SK-N-MC (cell line): ENCODE measurements around the gene TMEM236.

ENCODE experiments used
- DNase-seq: peaks from one replicate; pipeline ENCODE4 v3.0.0-alpha.2; 2011; ENCODE audit warnings: low read depth, low spot score
- H3K27ac ChIP-seq: fragments of 200-600 bp; sonication (generic); 2 replicates; pipeline ENCODE4 v1.5.1; 2016; ENCODE audit warnings: mixed run types
- H3K36me3 ChIP-seq: fragments of 200-600 bp; sonication (generic); 2 replicates; pipeline ENCODE4 v1.6.1; 2017; ENCODE audit warnings: antibody characterized with exemption, low read length, mixed read lengths; ENCODE audit not compliant: insufficient read depth
- H3K4me3 ChIP-seq: fragments of 200-600 bp; sonication (generic); 2 replicates; pipeline ENCODE4 v1.5.1; 2016
- H3K9ac ChIP-seq: fragments of 200-600 bp; sonication (generic); 2 replicates; pipeline ENCODE4 v1.8.0; 2017; ENCODE audit warnings: mixed run types, mixed read lengths; ENCODE audit not compliant: insufficient read length
- H3K9me3 ChIP-seq: fragments of 200-600 bp; sonication (generic); 2 replicates; pipeline ENCODE4 v1.6.1; 2017; ENCODE audit warnings: low read depth, mild to moderate bottlenecking, antibody characterized with exemption, low read length, moderate library complexity, mixed read lengths
- EZH2 ChIP-seq: fragments of 200-600 bp; sonication (generic); IDR thresholded peaks from one replicate; pipeline ENCODE4 v1.6.1; 2017; ENCODE audit warnings: antibody characterized with exemption
- FOXP2 ChIP-seq: optimal IDR thresholded peaks from 2 replicates; pipeline ENCODE3; 2011; ENCODE audit warnings: mild to moderate bottlenecking, moderate library complexity; ENCODE audit not compliant: insufficient read depth; ENCODE audit errors: extremely low read length, control extremely low read depth
- POLR2AphosphoS5 ChIP-seq: IDR thresholded peaks from 2 replicates; pipeline ENCODE4 v1.6.1; 2012; ENCODE audit warnings: mild to moderate bottlenecking, low read depth, low read length, borderline replicate concordance

TMEM236 gene

GRCh38 chr10:17789396-17789795 is 37.4 kb downstream of the TMEM236 start:
- no peak for DNase-seq
- H3K9ac ChIP-seq = no peak overlapping the region
- H3K9me3 ChIP-seq = no peaks in the 10 kb centered on the region
- H3K27ac ChIP-seq = no peak overlapping the region
- no peaks in the 10 kb centered on the region for H3K36me3 ChIP-seq
- H3K4me3 ChIP-seq = no peak overlapping the region
- TF ChIP-seq POLR2AphosphoS5 (no peak), EZH2 (no peak), FOXP2 (no peak)

- Histone ChIP-seq H3K9me3 (no peaks in the 10 kb centered on the region), H3K36me3 (no peaks in the 10 kb centered on the region), H3K4me3 (no peak overlapping the region), H3K9ac (no peak overlapping the region), H3K27ac (no peak overlapping the region)
- no peak for TF ChIP-seq POLR2AphosphoS5
- no peak for TF ChIP-seq FOXP2
- no peak for TF ChIP-seq EZH2
- no peak for DNase-seq
These were observed 38.6 kb downstream of the TMEM236 start for GRCh38 chr10:17790651-17791050.

- H3K27ac ChIP-seq = peak overlapping the region; percentile 31; the same call in 1 of the 2 replicates
- no peaks in the 10 kb centered on the region for H3K36me3 ChIP-seq
- TF ChIP-seq POLR2AphosphoS5 (no peak), FOXP2 (no peak), EZH2 (no peak)
- H3K9me3 ChIP-seq = no peaks in the 10 kb centered on the region
- no peak for DNase-seq
- H3K9ac ChIP-seq = no peak overlapping the region
- no peak overlapping the region for H3K4me3 ChIP-seq
These were observed 41.0 kb downstream of the TMEM236 start for GRCh38 chr10:17792991-17793390.

- TF ChIP-seq EZH2 = no peak
- TF ChIP-seq FOXP2 = no peak
- TF ChIP-seq POLR2AphosphoS5 = no peak
- DNase-seq = no peak
- no peaks in the 10 kb centered on the region for H3K9me3 ChIP-seq
- no peak overlapping the region for H3K27ac ChIP-seq
- H3K4me3 ChIP-seq = no peak overlapping the region
- H3K9ac ChIP-seq = no peak overlapping the region
- no peaks in the 10 kb centered on the region for H3K36me3 ChIP-seq
These were observed 42.0 kb downstream of the TMEM236 start for GRCh38 chr10:17793823-17794644.

- no peak for DNase-seq
- TF ChIP-seq POLR2AphosphoS5 (no peak), FOXP2 (no peak), EZH2 (no peak)
- H3K36me3 ChIP-seq = no peaks in the 10 kb centered on the region
- no peak overlapping the region for H3K4me3 ChIP-seq
- H3K9me3 ChIP-seq = no peaks in the 10 kb centered on the region
- H3K27ac ChIP-seq = no peak overlapping the region
- no peak overlapping the region for H3K9ac ChIP-seq
These were observed 43.1 kb downstream of the TMEM236 start for GRCh38 chr10:17795083-17795482.

- no peaks in the 10 kb centered on the region for H3K9me3 ChIP-seq
These were observed 44.0 kb downstream of the TMEM236 start for GRCh38 chr10:17795813-17796594.

GRCh38 chr10:17801507-17801906 is 49.5 kb downstream of the TMEM236 start:
- Histone ChIP-seq H3K27ac (no peak overlapping the region), H3K9me3 (no peaks in the 10 kb centered on the region), H3K9ac (no peak overlapping the region), H3K4me3 (no peak overlapping the region), H3K36me3 (no peaks in the 10 kb centered on the region)
- TF ChIP-seq EZH2 = no peak
- TF ChIP-seq FOXP2 = no peak
- TF ChIP-seq POLR2AphosphoS5 = no peak
- no peak for DNase-seq

More at GRCh38 chr10:17795813-17796594, 44.0 kb downstream of the TMEM236 start:
- H3K4me3 ChIP-seq = no peak overlapping the region
- no peak overlapping the region for H3K27ac ChIP-seq
- H3K9ac ChIP-seq = no peak overlapping the region
- TF ChIP-seq POLR2AphosphoS5 (no peak), FOXP2 (no peak), EZH2 (no peak)
- H3K36me3 ChIP-seq = no peaks in the 10 kb centered on the region
- DNase-seq = no peak

GRCh38 chr10:17802350-17802749 is 50.3 kb downstream of the TMEM236 start:
- no peaks in the 10 kb centered on the region for H3K36me3 ChIP-seq
- no peak overlapping the region for H3K27ac ChIP-seq
- H3K9ac ChIP-seq = no peak overlapping the region
- no peak overlapping the region for H3K4me3 ChIP-seq
- no peak for TF ChIP-seq POLR2AphosphoS5
- H3K9me3 ChIP-seq = no peaks in the 10 kb centered on the region
- DNase-seq = no peak
